Middle frontal gyrus (tissue), 1 donor: ENCODE data around the gene INO80C.
"Not testable (repeated sequence)": the region's sequence is repeated elsewhere in the genome, so short reads cannot be mapped to it uniquely, and the experiment has no call there.

ENCODE experiments used
- DNase-seq: peaks from one replicate; pipeline ENCODE4 v3.0.0-alpha.2; 2015; ENCODE audit warnings: low spot score; ENCODE audit errors: extremely low spot score

The INO80C gene

GRCh38 chr18:35463827-35464226 lies 33.9 kb downstream of the INO80C start:
- no peak for DNase-seq

GRCh38 chr18:35463050-35463449 lies 34.7 kb downstream of the INO80C start:
- no peak for DNase-seq

GRCh38 chr18:35460736-35461161 lies 37.0 kb downstream of the INO80C start:
- no peak for DNase-seq

- no peak for DNase-seq
Measured at GRCh38 chr18:35459997-35460396, 37.8 kb downstream of the INO80C start.

- no peak for DNase-seq
Measured at GRCh38 chr18:35458677-35459441, 38.9 kb downstream of the INO80C start.

GRCh38 chr18:35458271-35458670 lies 39.5 kb downstream of the INO80C start:
- DNase-seq = no peak

GRCh38 chr18:35457140-35457704 lies 40.5 kb downstream of the INO80C start:
- no peak for DNase-seq

- no peak for DNase-seq
Measured at GRCh38 chr18:35455926-35456763, 41.6 kb downstream of the INO80C start.

GRCh38 chr18:35454803-35455202 lies 43.0 kb downstream of the INO80C start:
- DNase-seq = no peak

- not testable (repeated sequence) for DNase-seq
Measured at GRCh38 chr18:35453065-35453464, 44.7 kb downstream of the INO80C start.

- DNase-seq = no peak
Measured at GRCh38 chr18:35451916-35452315, 45.8 kb downstream of the INO80C start.

GRCh38 chr18:35451032-35451431 lies 46.7 kb downstream of the INO80C start:
- DNase-seq = no peak

GRCh38 chr18:35444636-35445035 lies 53.1 kb downstream of the INO80C start:
- DNase-seq = peak; percentile 77

GRCh38 chr18:35443847-35444246 lies 53.9 kb downstream of the INO80C start:
- no peak for DNase-seq

GRCh38 chr18:35443434-35443833 lies 54.3 kb downstream of the INO80C start:
- DNase-seq = no peak

- DNase-seq = no peak
Measured at GRCh38 chr18:35442701-35443100, 55.1 kb downstream of the INO80C start.

GRCh38 chr18:35441857-35442595 lies 55.7 kb downstream of the INO80C start:
- no peak for DNase-seq

- DNase-seq = no peak
Measured at GRCh38 chr18:35438480-35439234, 59.1 kb downstream of the INO80C start.

GRCh38 chr18:35437836-35438235 lies 59.9 kb downstream of the INO80C start:
- DNase-seq = no peak

- no peak for DNase-seq
Measured at GRCh38 chr18:35436076-35436649, 61.6 kb downstream of the INO80C start.
